ENCODE data around the gene B4GALT5.

Gene B4GALT5

GRCh38 chr20:49661560-49662329 is 51.9 kb downstream of the B4GALT5 start:
- peaks cover 11% of the 10 kb centered on the region for H3K4me1 ChIP-seq (ENCODE audit: low read length)
- peaks cover 96% of the 10 kb centered on the region for H4K20me1 ChIP-seq (ENCODE audit: insufficient read depth, low read length)
- no peak overlapping the region for H3K4me2 ChIP-seq (ENCODE audit: low read length)
- peaks cover 10% of the 10 kb centered on the region for H3K36me3 ChIP-seq (replicated peaks; ENCODE audit: low read depth, low read length)
- H3K79me2 ChIP-seq (ENCODE audit: low read length), result peaks cover 99% of the 10 kb centered on the region
- TF ChIP-seq CTCF (IDR thresholded peaks at IDR 0.05; ENCODE audit: low read depth, low read length), result no peak
- TF ChIP-seq EZH2phosphoT487 (IDR thresholded peaks at IDR 0.05; ENCODE audit: low read depth), result no peak
- H3K4me3 ChIP-seq (ENCODE audit: low read length), result no peak overlapping the region
- H3K27ac ChIP-seq (ENCODE audit: low read length), result no peak overlapping the region
- H2AFZ ChIP-seq (ENCODE audit: low read depth, low read length), result no peak overlapping the region
- no peaks in the 10 kb centered on the region for H3K9me3 ChIP-seq (ENCODE audit: insufficient read depth, low read length)
- H3K9ac ChIP-seq (ENCODE audit: low read length), result no peak overlapping the region
- H3K27me3 ChIP-seq (ENCODE audit: low read depth, low read length), result no peaks in the 10 kb centered on the region

GRCh38 chr20:49660912-49661311 is 52.8 kb downstream of the B4GALT5 start:
- Histone ChIP-seq H3K9ac (ENCODE audit: low read length) (no peak overlapping the region), H3K79me2 (ENCODE audit: low read length) (peaks cover 99% of the 10 kb centered on the region), H2AFZ (ENCODE audit: low read depth, low read length) (no peak overlapping the region), H3K9me3 (ENCODE audit: insufficient read depth, low read length) (no peaks in the 10 kb centered on the region), H3K36me3 (replicated peaks; ENCODE audit: low read depth, low read length) (peaks cover 18% of the 10 kb centered on the region), H3K27ac (ENCODE audit: low read length) (no peak overlapping the region), H3K4me3 (ENCODE audit: low read length) (no peak overlapping the region), H4K20me1 (ENCODE audit: insufficient read depth, low read length) (peaks cover 96% of the 10 kb centered on the region), H3K4me1 (ENCODE audit: low read length) (peaks cover 9% of the 10 kb centered on the region), H3K27me3 (ENCODE audit: low read depth, low read length) (no peaks in the 10 kb centered on the region), H3K4me2 (ENCODE audit: low read length) (no peak overlapping the region)
- TF ChIP-seq CTCF (IDR thresholded peaks at IDR 0.05; ENCODE audit: low read depth, low read length) (no peak), EZH2phosphoT487 (IDR thresholded peaks at IDR 0.05; ENCODE audit: low read depth) (no peak)

DNA sequence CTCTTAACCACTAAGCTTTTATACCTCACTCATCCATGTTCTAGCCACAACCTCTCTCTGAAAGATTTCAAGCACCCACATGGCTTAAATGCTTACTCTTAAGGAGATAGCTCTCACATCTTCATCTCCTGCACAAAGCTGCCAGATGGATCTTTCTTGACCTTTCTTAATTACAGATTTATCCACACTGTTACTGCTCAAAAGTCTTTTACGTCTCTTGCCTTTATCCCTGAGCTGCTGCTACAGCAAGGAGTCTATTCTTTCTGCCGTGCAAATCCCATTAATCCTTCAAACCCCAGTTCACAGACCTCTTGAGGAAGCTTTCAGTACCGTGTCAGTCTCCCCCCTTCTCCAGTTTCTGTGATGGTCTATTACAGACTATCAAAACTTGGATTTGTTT is 54.6 kb downstream of the B4GALT5 start:
- Histone ChIP-seq H3K79me2 (ENCODE audit: low read length) (peaks cover 93% of the 10 kb centered on the region), H3K27ac (ENCODE audit: low read length) (no peak overlapping the region), H3K4me2 (ENCODE audit: low read length) (no peak overlapping the region), H3K9me3 (ENCODE audit: insufficient read depth, low read length) (no peaks in the 10 kb centered on the region), H3K9ac (ENCODE audit: low read length) (no peak overlapping the region), H3K27me3 (ENCODE audit: low read depth, low read length) (no peaks in the 10 kb centered on the region), H2AFZ (ENCODE audit: low read depth, low read length) (no peak overlapping the region), H3K36me3 (replicated peaks; ENCODE audit: low read depth, low read length) (peaks cover 34% of the 10 kb centered on the region), H4K20me1 (ENCODE audit: insufficient read depth, low read length) (peaks cover 89% of the 10 kb centered on the region), H3K4me3 (ENCODE audit: low read length) (no peak overlapping the region), H3K4me1 (ENCODE audit: low read length) (peaks cover 9% of the 10 kb centered on the region)
- TF ChIP-seq EZH2phosphoT487 (IDR thresholded peaks at IDR 0.05; ENCODE audit: low read depth), result no peak

DNA sequence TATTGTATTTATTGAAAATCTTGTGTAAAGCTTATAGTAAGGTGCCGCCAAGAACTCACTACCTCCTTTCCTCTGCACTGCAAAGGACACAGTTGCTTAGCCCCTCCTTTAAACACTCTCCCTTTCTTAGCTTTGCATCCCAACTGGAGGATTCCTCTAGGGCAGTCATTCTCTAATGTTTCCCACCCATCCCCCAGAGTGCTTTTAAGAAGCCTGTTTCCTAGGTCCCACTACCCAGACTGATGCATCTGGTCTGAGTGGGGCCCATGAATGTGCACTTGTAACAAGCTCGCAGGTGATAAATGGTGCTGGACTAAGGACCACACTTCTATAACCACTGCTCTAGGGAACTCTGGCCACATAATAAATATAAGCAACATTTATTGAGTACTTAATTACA is 55.2 kb downstream of the B4GALT5 start:
- Histone ChIP-seq H3K79me2 (ENCODE audit: low read length) (peaks cover 93% of the 10 kb centered on the region), H2AFZ (ENCODE audit: low read depth, low read length) (no peak overlapping the region), H3K9ac (ENCODE audit: low read length) (no peak overlapping the region), H3K36me3 (replicated peaks; ENCODE audit: low read depth, low read length) (peaks cover 39% of the 10 kb centered on the region), H4K20me1 (ENCODE audit: insufficient read depth, low read length) (peaks cover 90% of the 10 kb centered on the region), H3K27ac (ENCODE audit: low read length) (no peak overlapping the region), H3K4me2 (ENCODE audit: low read length) (no peak overlapping the region), H3K4me3 (ENCODE audit: low read length) (no peak overlapping the region), H3K4me1 (ENCODE audit: low read length) (peaks cover 9% of the 10 kb centered on the region), H3K27me3 (ENCODE audit: low read depth, low read length) (no peaks in the 10 kb centered on the region), H3K9me3 (ENCODE audit: insufficient read depth, low read length) (no peaks in the 10 kb centered on the region)
- TF ChIP-seq CTCF (IDR thresholded peaks at IDR 0.05; ENCODE audit: low read depth, low read length) (no peak), EZH2phosphoT487 (IDR thresholded peaks at IDR 0.05; ENCODE audit: low read depth) (no peak)

Data from OCI-LY3 (cell line).